ENCODE data around the gene RAP1GAP2.

The RAP1GAP2 gene

GRCh38 chr17:2852221-2852620 lies 56.0 kb downstream of the RAP1GAP2 start:
- in situ Hi-C loops (cut with HindIII; ENCODE audit: low sequenced_read_pairs): loop anchor here (5.0 kb wide), 4 partner anchors 40 to 165 kb away; no protein-coding TSS in a partner anchor

- in situ Hi-C loops (cut with HindIII; ENCODE audit: low sequenced_read_pairs): loop anchor here (5.0 kb wide), 4 partner anchors 39 to 164 kb away; no protein-coding TSS in a partner anchor
These were observed 56.6 kb downstream of the RAP1GAP2 start for GRCh38 chr17:2852729-2853282.

- in situ Hi-C loops (cut with HindIII; ENCODE audit: low sequenced_read_pairs): loop anchor here (5.0 kb wide), 4 partner anchors 39 to 164 kb away; no protein-coding TSS in a partner anchor
These were observed 57.3 kb downstream of the RAP1GAP2 start for GRCh38 chr17:2853283-2854142.

- in situ Hi-C loops (cut with HindIII; ENCODE audit: low sequenced_read_pairs): loop anchor here (5.0 kb wide), 4 partner anchors 38 to 163 kb away; no protein-coding TSS in a partner anchor
These were observed 58.2 kb downstream of the RAP1GAP2 start for GRCh38 chr17:2854143-2855055.

- in situ Hi-C loops (cut with HindIII; ENCODE audit: low sequenced_read_pairs): no loop called here
These were observed 58.9 kb downstream of the RAP1GAP2 start for GRCh38 chr17:2855063-2855600.

- in situ Hi-C loops (cut with HindIII; ENCODE audit: low sequenced_read_pairs): no loop called here
These were observed 60.5 kb downstream of the RAP1GAP2 start for GRCh38 chr17:2856727-2857126.

GRCh38 chr17:2860045-2860444 lies 63.8 kb downstream of the RAP1GAP2 start:
- in situ Hi-C loops (cut with HindIII; ENCODE audit: low sequenced_read_pairs): no loop called here

- in situ Hi-C loops (cut with HindIII; ENCODE audit: low sequenced_read_pairs): no loop called here
These were observed 64.6 kb downstream of the RAP1GAP2 start for GRCh38 chr17:2860883-2861282.

GRCh38 chr17:2862197-2862596 lies 66.0 kb downstream of the RAP1GAP2 start:
- in situ Hi-C loops (cut with HindIII; ENCODE audit: low sequenced_read_pairs): no loop called here

- in situ Hi-C loops (cut with HindIII; ENCODE audit: low sequenced_read_pairs): no loop called here
These were observed 67.0 kb downstream of the RAP1GAP2 start for GRCh38 chr17:2863204-2863603.

GRCh38 chr17:2865228-2865627 lies 69.0 kb downstream of the RAP1GAP2 start:
- in situ Hi-C loops (cut with HindIII; ENCODE audit: low sequenced_read_pairs): no loop called here

GRCh38 chr17:2867441-2868424 lies 71.5 kb downstream of the RAP1GAP2 start:
- in situ Hi-C loops (cut with HindIII; ENCODE audit: low sequenced_read_pairs): no loop called here

- in situ Hi-C loops (cut with HindIII; ENCODE audit: low sequenced_read_pairs): loop anchor here (5.0 kb wide), 1 partner anchor 48 kb away; no protein-coding TSS in a partner anchor
These were observed 73.4 kb downstream of the RAP1GAP2 start for GRCh38 chr17:2869604-2870003.

- in situ Hi-C loops (cut with HindIII; ENCODE audit: low sequenced_read_pairs): loop anchor here (5.0 kb wide), 1 partner anchor 46 kb away; no protein-coding TSS in a partner anchor
These were observed 75.0 kb downstream of the RAP1GAP2 start for GRCh38 chr17:2871205-2871604.

- in situ Hi-C loops (cut with HindIII; ENCODE audit: low sequenced_read_pairs): loop anchor here (5.0 kb wide), 1 partner anchor 46 kb away; no protein-coding TSS in a partner anchor
These were observed 75.5 kb downstream of the RAP1GAP2 start for GRCh38 chr17:2871720-2872119.

GRCh38 chr17:2872282-2872681 lies 76.0 kb downstream of the RAP1GAP2 start:
- in situ Hi-C loops (cut with HindIII; ENCODE audit: low sequenced_read_pairs): loop anchor here (5.0 kb wide), 1 partner anchor 45 kb away; no protein-coding TSS in a partner anchor

- in situ Hi-C loops (cut with HindIII; ENCODE audit: low sequenced_read_pairs): loop anchor here (5.0 kb wide), 1 partner anchor 43 kb away; no protein-coding TSS in a partner anchor
These were observed 78.0 kb downstream of the RAP1GAP2 start for GRCh38 chr17:2874189-2874686.

GRCh38 chr17:2875608-2876007 lies 79.4 kb downstream of the RAP1GAP2 start:
- in situ Hi-C loops (cut with HindIII; ENCODE audit: low sequenced_read_pairs): no loop called here

GRCh38 chr17:2876467-2876866 lies 80.2 kb downstream of the RAP1GAP2 start:
- in situ Hi-C loops (cut with HindIII; ENCODE audit: low sequenced_read_pairs): no loop called here
